ENCODE results near the gene PARS2.
A peak's percentile ranks its signal among the peaks of the same experiment; 100 is the strongest.

The PARS2 gene

GRCh38 chr1:54764133-54764921 is at the start of gene PARS2:
Gene PARS2, minus strand, starts transcription at chr1:54764523. Its CDS starts 5,362 bp downstream, at chr1:54759161.
- peak; percentile 100 for DNase-seq

- DNase-seq = no peak
Measured at GRCh38 chr1:54814126-54814498, 49.8 kb upstream of the PARS2 start.

- peak; percentile 70 to 80 (median 73) for DNase-seq
Measured at GRCh38 chr1:54813485-54814125, 49.3 kb upstream of the PARS2 start.

- DNase-seq = peak in 1 of 3 donors; percentile 25
Measured at GRCh38 chr1:54812801-54813484, 48.6 kb upstream of the PARS2 start.

- no peak for DNase-seq
Measured at GRCh38 chr1:54811739-54812655, 47.7 kb upstream of the PARS2 start.

GRCh38 chr1:54811066-54811465 is 46.7 kb upstream of the PARS2 start:
- DNase-seq = no peak

- peak; percentile 66 to 80 (median 76) for DNase-seq
Measured at GRCh38 chr1:54810153-54810942, 46.0 kb upstream of the PARS2 start.

- no peak for DNase-seq
Measured at GRCh38 chr1:54809496-54810074, 45.3 kb upstream of the PARS2 start.

- DNase-seq = no peak
Measured at GRCh38 chr1:54808443-54809207, 44.3 kb upstream of the PARS2 start.

- DNase-seq = no peak
Measured at GRCh38 chr1:54807756-54808155, 43.4 kb upstream of the PARS2 start.

- DNase-seq = peak; percentile 55 to 64 (median 63)
Measured at GRCh38 chr1:54806931-54807611, 42.7 kb upstream of the PARS2 start.

GRCh38 chr1:54805981-54806381 is 41.7 kb upstream of the PARS2 start:
- DNase-seq = no peak

GRCh38 chr1:54805466-54805865 is 41.1 kb upstream of the PARS2 start:
- no peak for DNase-seq

- DNase-seq = peak; percentile 44 to 71 (median 45)
Measured at GRCh38 chr1:54804471-54805132, 40.3 kb upstream of the PARS2 start.

- DNase-seq = peak in 1 of 3 donors; percentile 42
Measured at GRCh38 chr1:54803761-54804470, 39.6 kb upstream of the PARS2 start.

- DNase-seq = peak; percentile 36 to 64 (median 48)
Measured at GRCh38 chr1:54800899-54801759, 36.8 kb upstream of the PARS2 start, which contains the start of gene TTC22. Gene TTC22, minus strand, starts transcription at chr1:54801323. Its CDS starts 160 bp downstream, at chr1:54801163.

All from suppressor macrophage treated with lipopolysaccharide for 1 hour (primary cell).